Fibroblast of the aortic adventitia (primary cell): Measurements from ENCODE around the gene RFX7. TPM values are rescaled to one million over a fixed set of nuclear protein-coding genes. Genes with fewer than 3 reads are reported as not detected.
A peak's percentile ranks its signal among the peaks of the same experiment; 100 is the strongest.

Source experiments
- DNase-seq: peaks from one replicate; pipeline ENCODE4 v3.0.0-alpha.2; 2010; ENCODE audit warnings: low read depth
- H3K4me3 ChIP-seq: 2 replicates; pipeline ENCODE4 v1.5.1; 2011; ENCODE audit warnings: low read depth, mild to moderate bottlenecking, control low read depth, low read length, moderate library complexity
- total RNA-seq: library from RNA; depleted of rRNA; stranded (reverse); fragments of >200 nt; gene quantifications from 2 replicates; pipeline ENCODE4 v1.2.3, GENCODE V29; 2012; ENCODE audit warnings: low replicate concordance
- TF ChIP-seq, protein P1 (sequence below): IDR thresholded peaks from 2 replicates; pipeline ENCODE4 v1.5.1; 2011; ENCODE audit warnings: mild to moderate bottlenecking, low read length, control low read depth, inconsistent platforms; ENCODE audit not compliant: insufficient read depth

The RFX7 gene
- total RNA-seq, 1 donor = 9.5 TPM

DNA sequence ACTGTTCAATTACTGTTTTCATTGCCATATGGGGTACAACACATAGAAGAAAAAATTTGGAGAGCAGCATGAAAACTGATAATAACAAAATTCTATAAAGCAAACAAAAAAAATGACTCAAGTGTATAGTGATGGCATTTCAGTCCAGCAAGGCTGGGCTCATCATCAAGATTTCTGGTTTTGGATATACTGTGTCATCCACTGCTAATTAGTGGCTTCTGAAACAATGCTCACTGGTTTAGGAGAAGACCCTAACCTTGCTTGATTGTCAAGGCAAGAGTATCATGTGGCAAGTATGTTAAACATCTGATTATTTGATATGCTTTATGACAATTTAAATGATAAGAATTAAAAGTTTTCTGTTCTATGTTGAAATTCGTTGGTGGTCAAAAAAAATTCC, 96.9 kb downstream of the RFX7 start:
- peak; percentile 28 for DNase-seq
- H3K4me3 ChIP-seq = no peak overlapping the region
- TF ChIP-seq, protein P1, sequence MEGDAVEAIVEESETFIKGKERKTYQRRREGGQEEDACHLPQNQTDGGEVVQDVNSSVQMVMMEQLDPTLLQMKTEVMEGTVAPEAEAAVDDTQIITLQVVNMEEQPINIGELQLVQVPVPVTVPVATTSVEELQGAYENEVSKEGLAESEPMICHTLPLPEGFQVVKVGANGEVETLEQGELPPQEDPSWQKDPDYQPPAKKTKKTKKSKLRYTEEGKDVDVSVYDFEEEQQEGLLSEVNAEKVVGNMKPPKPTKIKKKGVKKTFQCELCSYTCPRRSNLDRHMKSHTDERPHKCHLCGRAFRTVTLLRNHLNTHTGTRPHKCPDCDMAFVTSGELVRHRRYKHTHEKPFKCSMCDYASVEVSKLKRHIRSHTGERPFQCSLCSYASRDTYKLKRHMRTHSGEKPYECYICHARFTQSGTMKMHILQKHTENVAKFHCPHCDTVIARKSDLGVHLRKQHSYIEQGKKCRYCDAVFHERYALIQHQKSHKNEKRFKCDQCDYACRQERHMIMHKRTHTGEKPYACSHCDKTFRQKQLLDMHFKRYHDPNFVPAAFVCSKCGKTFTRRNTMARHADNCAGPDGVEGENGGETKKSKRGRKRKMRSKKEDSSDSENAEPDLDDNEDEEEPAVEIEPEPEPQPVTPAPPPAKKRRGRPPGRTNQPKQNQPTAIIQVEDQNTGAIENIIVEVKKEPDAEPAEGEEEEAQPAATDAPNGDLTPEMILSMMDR = no peak

- H3K4me3 ChIP-seq = no peak overlapping the region
- TF ChIP-seq, protein P1 = no peak
- no peak for DNase-seq
Measured at GRCh38 chr15:56128081-56128480, 115.6 kb downstream of the RFX7 start.

DNA sequence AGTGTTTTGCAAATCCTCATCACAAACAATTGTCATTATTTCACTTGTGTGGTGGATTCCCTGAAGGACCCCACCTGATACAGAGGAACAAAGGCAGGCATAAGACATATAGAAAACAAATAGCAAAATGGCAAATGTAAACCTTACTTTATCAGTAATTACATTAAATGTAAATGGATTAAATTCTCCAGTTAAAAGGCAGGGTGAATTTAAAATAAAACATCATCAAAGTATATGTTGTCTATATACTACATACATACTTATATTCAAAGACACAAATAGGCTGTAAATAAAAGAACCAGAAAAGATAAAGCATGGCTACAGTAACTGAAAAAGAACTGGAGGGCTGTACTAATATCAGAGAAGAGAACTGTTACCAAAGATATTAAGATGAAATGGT, 117.3 kb downstream of the RFX7 start:
- no peak for DNase-seq
- no peak overlapping the region for H3K4me3 ChIP-seq
- TF ChIP-seq, protein P1 = no peak

GRCh38 chr15:56124391-56124790, 119.3 kb downstream of the RFX7 start:
- TF ChIP-seq, protein P1 = no peak
- no peak overlapping the region for H3K4me3 ChIP-seq
- no peak for DNase-seq

- no peak for DNase-seq
- H3K4me3 ChIP-seq = no peak overlapping the region
- TF ChIP-seq, protein P1 = no peak
Measured at GRCh38 chr15:56105855-56106254, 137.8 kb downstream of the RFX7 start.

GRCh38 chr15:56102441-56102840, 141.2 kb downstream of the RFX7 start:
- no peak for DNase-seq
- TF ChIP-seq, protein P1 = no peak
- H3K4me3 ChIP-seq = no peak overlapping the region

DNA sequence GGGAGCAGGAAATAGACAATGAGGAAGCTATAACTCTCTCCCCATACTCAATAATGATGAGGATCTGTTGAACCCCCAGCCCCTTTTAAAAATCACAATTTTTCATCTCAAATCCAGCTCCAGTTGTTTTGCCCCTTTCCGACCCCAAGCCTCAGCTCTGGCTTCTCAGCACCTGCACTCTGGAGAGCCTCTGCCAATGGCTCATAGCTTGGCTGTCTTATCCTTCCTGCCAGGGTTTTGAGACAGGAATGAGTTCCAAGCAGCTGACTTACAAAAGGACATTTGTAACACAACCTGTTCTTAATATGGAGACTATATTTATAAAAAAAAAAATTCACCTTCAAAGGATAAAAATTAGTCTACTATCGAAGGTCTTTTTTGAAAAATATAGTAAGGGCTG, 144.4 kb downstream of the RFX7 start:
- no peak for DNase-seq
- TF ChIP-seq, protein P1 = no peak
- no peak overlapping the region for H3K4me3 ChIP-seq
